Breast epithelium (tissue), 3 donors: ENCODE results near the gene EDRF1.

Experiments
- POLR2A ChIP-seq: fragments of 450-650 bp; IDR thresholded peaks from one replicate; pipeline ENCODE4 v1.6.1; 2016; ENCODE audit warnings: antibody characterized with exemption, mild to moderate bottlenecking, moderate library complexity
- POLR2AphosphoS5 ChIP-seq, 3 donors: sonication (generic); formaldehyde crosslinking; IDR thresholded peaks; one replicate each; pipeline ENCODE4 v1.6.1; 2017; ENCODE audit warnings: antibody characterized with exemption in 3 of 3
- TF ChIP-seq, protein P1 (sequence below), 3 donors: fragments of 450-650 bp; IDR thresholded peaks; one replicate each; pipeline ENCODE4 v1.5.1; 2016 to 2017; ENCODE audit warnings: antibody characterized with exemption in 3 of 3, mild to moderate bottlenecking in 3 of 3, moderate library complexity in 3 of 3

GRCh38 chr10:125692601-125693523, 26.6 kb upstream of the EDRF1 start:
- TF ChIP-seq, protein P1, sequence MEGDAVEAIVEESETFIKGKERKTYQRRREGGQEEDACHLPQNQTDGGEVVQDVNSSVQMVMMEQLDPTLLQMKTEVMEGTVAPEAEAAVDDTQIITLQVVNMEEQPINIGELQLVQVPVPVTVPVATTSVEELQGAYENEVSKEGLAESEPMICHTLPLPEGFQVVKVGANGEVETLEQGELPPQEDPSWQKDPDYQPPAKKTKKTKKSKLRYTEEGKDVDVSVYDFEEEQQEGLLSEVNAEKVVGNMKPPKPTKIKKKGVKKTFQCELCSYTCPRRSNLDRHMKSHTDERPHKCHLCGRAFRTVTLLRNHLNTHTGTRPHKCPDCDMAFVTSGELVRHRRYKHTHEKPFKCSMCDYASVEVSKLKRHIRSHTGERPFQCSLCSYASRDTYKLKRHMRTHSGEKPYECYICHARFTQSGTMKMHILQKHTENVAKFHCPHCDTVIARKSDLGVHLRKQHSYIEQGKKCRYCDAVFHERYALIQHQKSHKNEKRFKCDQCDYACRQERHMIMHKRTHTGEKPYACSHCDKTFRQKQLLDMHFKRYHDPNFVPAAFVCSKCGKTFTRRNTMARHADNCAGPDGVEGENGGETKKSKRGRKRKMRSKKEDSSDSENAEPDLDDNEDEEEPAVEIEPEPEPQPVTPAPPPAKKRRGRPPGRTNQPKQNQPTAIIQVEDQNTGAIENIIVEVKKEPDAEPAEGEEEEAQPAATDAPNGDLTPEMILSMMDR (IDR thresholded peaks at IDR 0.05), result no peak
- TF ChIP-seq POLR2A (no peak), POLR2AphosphoS5 (IDR thresholded peaks at IDR 0.05) (no peak)
